GM21381 (cell line): ENCODE results near the gene OR5B3.
"Not testable (repeated sequence)": the region's sequence is repeated elsewhere in the genome, so short reads cannot be mapped to it uniquely, and the experiment has no call there.

Experiments
- ATAC-seq: cut with Tn5 transposase; IDR thresholded peaks from one replicate; pipeline ENCODE4 v1.9.1; 2021; ENCODE audit warnings: mild to moderate bottlenecking, moderate library complexity; ENCODE audit not compliant: unreplicated experiment

The OR5B3 gene

DNA sequence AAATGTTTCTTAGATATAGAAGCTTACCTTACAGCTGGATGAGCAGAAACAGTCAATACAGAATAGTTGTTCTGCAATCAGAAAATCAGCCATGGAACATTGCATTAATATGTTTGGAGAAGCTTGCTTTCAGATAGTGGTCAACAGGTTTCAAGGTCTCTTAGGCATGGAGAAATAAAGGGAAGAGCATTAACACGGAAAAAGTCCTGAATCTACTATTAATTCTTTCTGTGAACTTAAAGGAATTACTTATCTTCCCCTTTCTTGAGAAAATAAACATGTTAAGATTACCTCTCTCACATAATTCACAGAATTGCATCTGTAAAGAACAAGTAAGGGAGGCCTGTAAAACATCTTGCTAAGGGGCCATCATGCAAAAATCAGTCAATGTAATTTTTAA lies at the start of gene OR5B3:
Gene OR5B3, minus strand, starts transcription at position 101 of the 400 bp plus-strand sequence. CDS start 3,465 bp downstream, outside the sequence.
- ATAC-seq: no peak

DNA sequence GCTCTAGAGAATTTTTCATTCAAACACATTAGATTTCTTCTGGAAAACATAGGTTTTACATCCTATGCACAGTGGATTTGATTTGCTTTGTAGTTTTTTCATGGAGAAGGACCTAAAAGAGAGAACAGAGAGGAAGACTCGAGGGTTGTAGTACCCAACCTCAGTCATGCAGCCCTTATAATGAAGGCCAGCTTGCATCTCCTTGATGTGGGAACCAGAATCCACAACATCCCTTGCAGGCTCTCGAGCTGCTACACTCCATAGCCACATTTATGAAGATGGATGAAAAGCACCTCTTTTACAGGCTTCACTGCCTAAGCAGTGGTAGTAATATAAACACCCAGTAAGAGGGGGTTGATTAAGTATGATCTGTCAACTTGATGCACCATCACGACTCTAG lies 44.9 kb upstream of the OR5B3 start:
- no peak for ATAC-seq

DNA sequence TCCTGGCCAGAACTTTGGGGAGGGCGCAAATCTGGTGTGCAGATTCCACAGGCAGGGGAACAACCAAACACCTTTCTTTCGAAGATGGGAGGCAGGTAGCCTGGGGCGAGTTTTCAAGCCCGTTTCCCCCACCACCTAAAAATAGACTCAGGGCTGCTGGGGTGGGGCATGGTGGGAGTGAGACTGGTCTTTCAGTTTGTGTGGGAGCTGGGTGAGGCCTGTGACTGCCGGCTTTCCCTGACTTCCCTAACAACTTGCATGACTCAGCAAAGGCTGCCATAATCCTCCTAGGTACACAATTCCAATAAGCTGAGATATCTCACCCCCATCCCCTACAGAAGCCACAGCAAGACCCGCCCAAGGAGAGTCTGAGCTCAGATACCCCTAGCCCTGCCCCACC lies 39.6 kb upstream of the OR5B3 start:
- no peak for ATAC-seq

DNA sequence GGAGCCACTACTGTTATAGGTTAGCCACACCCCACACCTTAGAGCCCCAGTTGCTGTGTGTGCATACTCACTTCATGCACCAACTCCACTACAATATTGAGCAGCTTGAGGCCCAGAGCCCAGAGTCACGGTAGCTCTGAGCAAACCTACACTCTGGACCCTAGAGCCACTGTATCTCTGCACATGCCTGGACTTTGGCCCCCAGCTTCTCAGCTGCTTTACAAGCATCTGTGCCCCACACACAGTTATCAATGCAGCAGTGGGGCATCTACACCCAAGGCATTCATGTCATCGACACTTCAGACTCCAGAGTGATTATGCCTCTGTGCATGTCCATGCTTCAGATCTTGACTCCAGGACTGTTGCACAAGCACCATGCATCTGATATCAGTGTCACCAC lies 37.6 kb upstream of the OR5B3 start:
- no peak for ATAC-seq

DNA sequence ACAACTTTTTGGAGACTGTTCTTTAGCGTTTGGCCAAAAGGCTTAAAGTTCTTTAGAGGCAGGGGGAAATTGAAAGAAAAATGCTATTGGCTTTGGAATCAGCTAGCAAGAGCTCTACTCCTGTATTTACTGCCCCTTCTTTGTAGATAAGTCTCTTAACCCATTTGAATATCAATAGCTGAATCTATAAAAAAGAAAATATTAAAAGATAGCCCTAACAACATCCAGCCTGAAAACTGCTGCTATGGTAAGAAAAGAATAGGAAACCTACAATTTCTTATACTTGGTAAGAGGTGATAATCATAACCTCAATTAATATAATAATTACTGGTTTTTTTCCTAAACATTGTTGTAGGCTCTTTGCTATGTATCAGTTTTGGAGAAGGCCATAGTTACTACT lies 35.5 kb upstream of the OR5B3 start, which contains the start of gene OR5B12:
Gene OR5B12, minus strand, starts transcription at position 101 of the 400 bp plus-strand sequence. CDS start 2,085 bp downstream, outside the sequence.
- no peak for ATAC-seq

DNA sequence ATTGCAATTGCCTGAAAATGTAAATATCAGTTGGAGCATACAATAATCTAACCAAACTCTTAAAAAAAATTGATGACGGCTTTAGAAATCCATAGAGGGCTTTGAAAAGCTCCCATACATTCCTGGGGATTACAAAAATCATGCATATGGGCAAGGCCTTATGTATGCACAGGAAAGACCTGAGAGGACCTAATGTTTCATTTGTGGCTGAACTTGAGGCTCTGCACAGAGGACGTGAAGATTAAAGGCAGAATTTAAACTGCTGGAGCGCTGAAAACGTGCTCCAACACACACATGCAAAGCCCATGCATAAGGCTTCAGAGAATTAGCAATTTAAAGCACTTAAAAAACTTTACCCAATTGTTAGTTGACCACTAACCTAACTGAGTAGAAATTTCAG lies 31.8 kb upstream of the OR5B3 start:
- no peak for ATAC-seq

DNA sequence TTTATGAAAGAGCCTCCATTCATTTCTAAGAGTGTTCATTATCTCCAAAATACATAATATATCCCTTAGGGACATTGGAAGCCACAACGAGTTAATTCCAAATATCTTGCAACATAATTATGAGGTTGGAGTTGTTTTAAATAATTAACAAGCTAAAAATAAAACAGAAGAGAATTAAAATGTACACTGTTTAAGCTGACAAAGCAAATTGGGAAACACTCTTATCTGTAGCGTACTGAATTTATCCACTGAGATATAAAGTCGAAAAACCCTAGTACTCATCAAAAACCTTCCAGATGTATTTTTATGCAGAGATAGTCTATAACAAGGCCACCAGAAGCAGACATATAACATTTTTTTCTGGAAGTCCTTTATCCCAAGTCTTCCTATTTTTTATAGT lies 27.5 kb upstream of the OR5B3 start:
- no peak for ATAC-seq

DNA sequence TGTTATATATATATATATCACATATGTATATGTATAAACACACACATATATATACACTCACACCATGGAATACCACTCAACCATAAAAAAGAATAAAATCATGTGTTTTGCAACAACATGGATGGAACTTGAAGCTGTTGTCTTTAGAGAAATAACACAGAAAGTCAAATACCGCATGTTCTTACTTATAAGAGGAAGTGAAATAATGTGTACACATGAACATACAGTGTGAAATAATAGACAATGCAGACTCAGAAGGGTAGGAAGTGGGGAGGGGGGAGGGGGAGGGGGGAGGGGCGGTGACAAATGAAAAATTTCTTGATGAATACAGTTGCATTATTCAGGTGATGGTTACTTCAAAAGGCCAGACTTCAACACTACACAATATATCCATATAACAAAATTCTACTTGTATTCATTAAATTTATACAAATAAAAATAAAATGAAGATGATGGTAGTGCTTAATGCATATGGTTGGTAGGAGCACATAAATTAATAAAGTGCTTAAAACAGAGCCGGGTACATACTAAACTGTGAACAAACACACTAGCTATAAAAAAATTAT lies 27.0 kb upstream of the OR5B3 start:
- ATAC-seq: no peak

DNA sequence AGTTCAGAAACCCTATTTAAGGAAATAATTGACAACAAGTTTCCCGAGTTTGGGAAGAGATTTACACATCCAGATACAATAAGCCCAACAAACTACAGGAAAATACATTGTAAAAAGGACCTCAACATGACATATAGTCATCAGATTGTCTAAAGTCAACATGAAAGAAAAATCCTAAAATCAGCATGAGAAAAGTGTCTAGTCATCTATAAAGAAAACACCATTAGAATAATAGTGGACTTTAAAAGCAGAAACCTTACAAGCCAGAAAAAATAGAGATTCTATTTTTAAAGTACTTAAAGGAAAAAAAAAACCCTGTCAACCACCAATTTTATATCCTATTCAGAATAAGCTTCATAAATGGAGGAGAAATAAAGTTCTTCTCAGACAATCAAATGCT lies 22.6 kb upstream of the OR5B3 start:
- no peak for ATAC-seq

DNA sequence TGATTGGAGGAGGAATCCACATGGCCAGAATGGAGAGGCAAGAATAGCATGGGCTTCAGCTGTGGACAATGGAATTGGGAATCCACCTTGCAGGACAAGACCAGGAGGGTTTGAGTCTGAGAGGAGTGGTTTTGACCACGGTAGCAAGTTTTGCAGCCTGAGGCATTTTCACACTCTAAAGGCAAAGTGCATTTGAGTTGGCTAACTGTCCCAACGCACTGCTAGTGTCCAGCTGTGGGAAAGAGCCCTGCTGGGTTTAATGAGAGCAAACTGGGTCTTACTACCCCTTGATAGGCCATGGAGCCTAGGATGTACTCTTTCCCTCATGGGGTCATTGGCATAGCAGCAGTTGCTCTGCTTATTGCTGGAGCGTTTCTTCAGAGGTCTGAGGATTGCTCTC lies 21.3 kb upstream of the OR5B3 start, which contains the start of gene OR5B2:
Gene OR5B2, minus strand, starts transcription at position 101 of the 400 bp plus-strand sequence. CDS start 4,860 bp downstream, outside the sequence.
- ATAC-seq: no peak

DNA sequence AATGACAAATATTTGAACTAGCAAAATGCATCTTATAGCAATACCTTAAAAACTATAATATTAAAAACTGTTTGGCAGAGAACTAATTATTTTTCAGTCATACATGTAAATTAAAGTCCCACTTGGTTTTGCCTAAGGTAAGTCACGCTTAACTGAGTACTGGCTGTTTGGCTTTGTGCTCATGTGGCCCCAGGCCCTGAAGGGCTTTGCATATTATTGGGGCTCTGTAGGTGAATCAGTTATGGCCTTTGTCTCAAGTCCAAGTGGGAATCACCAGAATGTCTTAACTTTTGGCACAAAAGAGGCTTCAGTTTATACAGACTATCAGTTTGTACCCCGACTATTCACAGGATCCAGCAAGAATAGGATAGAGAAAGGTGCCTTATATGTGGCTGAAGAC lies 7.1 kb downstream of the OR5B3 start:
- ATAC-seq: not testable (repeated sequence)

DNA sequence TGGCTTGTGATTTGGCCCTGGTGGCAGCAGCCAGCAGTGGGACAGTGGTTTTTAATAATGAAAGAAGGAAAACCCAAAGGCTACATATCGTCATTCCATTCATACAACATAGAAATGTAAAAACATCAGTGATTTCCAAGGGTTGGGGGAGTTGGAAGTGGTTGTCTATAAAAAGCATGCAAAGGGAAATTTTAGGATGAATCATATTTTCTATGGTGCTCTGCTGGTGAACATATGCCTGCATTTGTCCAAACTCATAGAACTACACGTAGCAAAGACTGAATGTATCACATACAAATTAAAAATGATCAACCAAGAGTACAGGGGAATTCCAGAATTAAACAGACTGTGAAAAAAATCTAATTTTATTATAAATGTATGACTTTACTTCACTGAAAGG lies 11.1 kb downstream of the OR5B3 start:
- ATAC-seq: no peak

DNA sequence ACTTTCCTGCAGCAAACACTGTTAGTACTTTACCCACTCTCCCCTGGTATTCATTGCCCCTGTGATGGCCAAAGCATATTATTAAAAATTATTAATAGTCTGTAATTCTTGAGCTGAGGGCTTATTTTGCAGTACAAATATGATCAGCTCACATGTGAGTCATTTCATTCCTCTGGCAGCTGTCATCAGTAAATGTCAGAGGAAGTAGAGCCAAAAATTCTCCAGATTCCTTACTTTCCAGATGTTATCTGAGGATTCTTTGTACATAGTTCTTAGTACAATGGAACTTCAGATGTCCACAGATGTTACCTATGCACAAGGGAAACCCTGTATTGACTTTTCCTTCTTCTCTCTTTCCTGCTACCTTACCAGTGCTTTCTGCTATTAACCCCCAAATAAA lies 12.5 kb downstream of the OR5B3 start:
- no peak for ATAC-seq

DNA sequence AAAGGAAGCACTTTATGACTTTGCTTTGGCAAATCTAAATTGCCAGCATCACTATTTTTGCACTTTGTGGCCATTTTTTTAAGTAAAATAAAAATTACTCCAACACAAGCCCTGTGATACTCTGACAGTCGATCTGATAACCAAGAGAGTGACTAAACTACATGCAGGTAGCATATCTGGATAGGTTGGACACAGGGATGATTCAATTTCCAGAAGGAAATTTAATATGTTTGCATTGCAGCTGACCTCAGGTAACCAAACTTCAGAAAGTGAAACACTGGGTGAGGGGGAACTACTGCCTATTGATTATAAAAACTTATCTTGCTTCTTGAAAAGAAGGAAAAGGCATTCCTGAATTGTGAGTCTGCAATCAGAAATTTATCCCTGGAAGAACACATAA lies 13.9 kb downstream of the OR5B3 start:
- ATAC-seq: no peak

DNA sequence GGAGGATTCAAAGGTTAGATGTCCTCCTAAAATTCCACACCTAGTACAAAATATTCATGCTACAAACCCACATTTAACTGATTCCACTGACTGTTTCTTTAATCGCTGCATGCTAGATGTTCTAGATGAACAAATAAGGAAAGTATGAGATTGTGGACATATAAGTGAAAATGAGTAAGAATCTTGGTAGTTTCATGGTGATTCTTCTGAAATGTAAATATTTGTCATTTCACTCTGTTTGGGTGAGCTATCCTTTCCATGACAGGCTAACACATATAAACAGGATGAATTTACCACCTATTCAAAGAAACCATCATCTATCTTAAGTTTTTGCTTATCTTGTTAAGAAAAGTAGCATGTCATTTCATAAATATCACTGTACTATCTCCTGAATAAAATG lies 14.8 kb downstream of the OR5B3 start:
- no peak for ATAC-seq

DNA sequence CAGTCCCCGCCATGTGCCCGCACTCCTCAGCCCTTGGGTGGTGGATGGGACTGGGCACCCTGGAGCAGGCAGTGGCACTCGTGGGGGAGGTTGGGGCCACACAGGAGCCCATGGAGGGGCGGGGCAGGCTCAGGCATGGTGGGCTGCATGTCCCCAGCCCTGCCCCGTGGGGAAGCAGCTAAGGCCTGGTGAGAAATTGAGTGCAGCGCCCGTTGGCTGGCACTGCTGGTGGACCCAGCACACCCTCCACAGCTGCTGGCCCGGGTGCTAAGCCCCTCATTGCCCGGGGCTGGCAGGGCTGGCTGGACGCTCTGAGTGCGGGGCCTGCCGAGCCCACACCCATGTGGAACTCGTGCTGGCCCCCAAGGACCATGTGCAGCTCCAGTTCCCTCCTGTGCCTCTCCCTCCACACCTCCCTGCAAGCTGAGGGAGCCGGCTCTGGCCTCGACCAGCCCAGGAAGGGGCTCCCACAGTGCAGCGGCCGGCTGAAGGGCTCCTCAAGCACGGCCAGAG lies 16.1 kb downstream of the OR5B3 start:
- no peak for ATAC-seq

DNA sequence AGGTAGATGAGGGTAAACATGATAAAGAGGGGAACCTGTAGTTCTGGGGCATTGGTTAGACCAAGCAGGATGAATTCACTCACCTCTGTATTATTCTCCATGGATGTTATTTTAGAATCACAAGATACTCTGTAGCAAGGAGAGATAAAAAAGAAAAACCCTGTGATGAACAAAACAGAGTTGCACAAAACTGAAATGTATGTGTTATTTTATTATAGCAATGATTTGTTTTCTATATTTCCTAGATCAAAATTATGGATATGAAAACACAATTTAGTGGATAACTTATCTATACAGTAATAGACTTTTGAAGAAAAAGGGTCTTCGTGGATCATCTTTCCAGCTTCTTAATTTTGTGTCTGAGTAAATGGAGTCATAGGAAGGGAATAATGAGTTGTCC lies 47.7 kb downstream of the OR5B3 start, which contains the start of gene OR5B17:
Gene OR5B17, minus strand, starts transcription at position 101 of the 400 bp plus-strand sequence. Its CDS starts 0 bp downstream, at position 101.
- no peak for ATAC-seq

DNA sequence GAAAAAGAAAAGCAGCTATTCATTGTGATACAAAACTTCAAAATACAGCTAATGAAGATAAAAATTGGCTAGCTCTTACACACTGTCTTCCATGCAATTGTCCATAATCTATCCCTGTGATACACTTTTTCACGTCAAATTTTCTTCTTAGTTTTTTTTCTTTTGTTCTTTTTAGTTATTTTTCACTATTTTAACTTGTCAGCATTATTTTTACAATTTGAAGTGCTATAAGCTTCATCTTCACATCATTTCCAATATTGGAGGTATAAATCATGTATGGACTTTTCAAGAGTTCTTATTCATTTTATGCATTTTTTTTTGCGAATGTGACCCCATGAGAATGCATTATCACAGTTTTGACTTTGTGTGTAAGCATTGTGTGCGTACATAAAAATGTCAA lies 51.9 kb downstream of the OR5B3 start:
- ATAC-seq: no peak
